Endothelial cell of umbilical vein (primary cell): Measurements from ENCODE around the gene HAX1. TPM values are rescaled to one million over a fixed set of nuclear protein-coding genes. Genes with fewer than 3 reads are reported as not detected.
"Not testable (repeated sequence)": the region's sequence is repeated elsewhere in the genome, so short reads cannot be mapped to it uniquely, and the experiment has no call there.

Source experiments
- BruUV-seq: library from RNA; stranded (reverse); fragments of 400-500 nt; replicated peaks from 2 replicates; lab custom pipeline; 2021; lab: Mats Ljungman, UMichigan
- CTCF ChIA-PET: fragments of 300-600, 350-600 bp; sonication (Branson Sonifier 250); formaldehyde crosslinking; loops from one replicate; lab custom pipeline; 2021; ENCODE audit warnings: antibody characterized with exemption, inconsistent platforms; lab: Charles Lee
- POLR2A ChIA-PET: fragments of 300-600, 350-600 bp; sonication (Branson Sonifier 250); formaldehyde crosslinking; loops from one replicate; lab custom pipeline; 2021; ENCODE audit warnings: antibody characterized with exemption, inconsistent platforms; lab: Charles Lee
- DNase-seq: peaks from one replicate; pipeline ENCODE4 v3.0.0-alpha.2; 2011; ENCODE audit warnings: low read depth, low spot score
- FAIRE-seq: peaks from 2 replicates; lab custom pipeline; 2011; peaks lifted over from hg19 to GRCh38; lab: Jason Lieb, UNC
- H2AFZ ChIP-seq: 2 replicates; pipeline ENCODE4 v1.6.0; 2012; ENCODE audit warnings: low read depth, low read length, control low read depth, inconsistent platforms
- H3K27ac ChIP-seq: 2 replicates; pipeline ENCODE4 v1.5.1; 2011; ENCODE audit warnings: low read depth, mild to moderate bottlenecking, control low read depth, low read length, moderate library complexity; ENCODE audit not compliant: insufficient read depth
- H3K27me3 ChIP-seq, 2 experiments: 2 replicates each; pipeline versions ENCODE4 v1.6.0 to v1.6.1; 2011; ENCODE audit warnings: low read length in 2 of 2, mixed read lengths in 1 of 2; ENCODE audit not compliant: control insufficient read depth in 2 of 2, insufficient read depth in 2 of 2
- H3K36me3 ChIP-seq, 2 experiments: 2 replicates in 1 of 2; 3 replicates in 1 of 2; pipeline ENCODE4 v1.5.1; 2011; ENCODE audit warnings: low read length in 2 of 2, mild to moderate bottlenecking in 1 of 2, moderate library complexity in 1 of 2; ENCODE audit not compliant: control insufficient read depth in 2 of 2, insufficient read depth in 2 of 2; ENCODE audit errors: extremely low read depth in 1 of 2
- H3K4me1 ChIP-seq: 3 replicates; pipeline ENCODE4 v1.5.1; 2011; ENCODE audit warnings: mild to moderate bottlenecking, low read length; ENCODE audit not compliant: control insufficient read depth, insufficient read depth; ENCODE audit errors: extremely low read depth
- H3K4me2 ChIP-seq: 2 replicates; pipeline ENCODE4 v1.6.1; 2011; ENCODE audit warnings: low read length, control low read depth, mixed read lengths; ENCODE audit not compliant: insufficient read depth
- H3K4me3 ChIP-seq, 3 experiments: fragments of 200-600 bp in 1 of 3; sonication (generic), shearing (Covaris generic) in 1 of 3; replicated peaks in 1 of 3; 2 replicates each; pipeline ENCODE4 v1.5.1; 2011 to 2016; ENCODE audit warnings: control low read depth in 3 of 3, low read length in 3 of 3, mild to moderate bottlenecking in 2 of 3, inconsistent platforms in 1 of 3, low read depth in 1 of 3, moderate library complexity in 1 of 3; ENCODE audit not compliant: insufficient read depth in 1 of 3
- H3K79me2 ChIP-seq: 2 replicates; pipeline ENCODE4 v1.6.0; 2012; ENCODE audit warnings: low read length, inconsistent platforms; ENCODE audit not compliant: control insufficient read depth, insufficient read depth
- H3K9ac ChIP-seq: replicated peaks from 2 replicates; pipeline ENCODE3; 2011; ENCODE audit warnings: low read length, control low read depth; ENCODE audit not compliant: insufficient read depth; ENCODE audit errors: extremely low read depth
- H3K9me1 ChIP-seq: replicated peaks from 3 replicates; pipeline ENCODE4 v1.6.0; 2011; ENCODE audit warnings: mild to moderate bottlenecking, low read length; ENCODE audit not compliant: control insufficient read depth, insufficient read depth; ENCODE audit errors: extremely low read depth
- H3K9me3 ChIP-seq: replicated peaks from 2 replicates; pipeline ENCODE4 v1.5.1; 2012; ENCODE audit warnings: low read length, inconsistent platforms; ENCODE audit not compliant: control insufficient read depth, insufficient read depth
- H4K20me1 ChIP-seq: replicated peaks from 2 replicates; pipeline ENCODE3; 2011; ENCODE audit warnings: mild to moderate bottlenecking, low read length; ENCODE audit not compliant: control insufficient read depth, insufficient read depth; ENCODE audit errors: extremely low read depth
- dilution Hi-C: fragments of 300-500 bp; cut with MboI; formaldehyde crosslinking; loops from one replicate; pipeline ENCODE4 v1.15.0; 2019; ENCODE audit warnings: low sequenced_read_pairs; ENCODE audit not compliant: extremely low pct_ligation_motif_present
- intact Hi-C: fragments of 100-400 bp; cut with micrococcal nuclease; formaldehyde crosslinking; loops from one replicate; pipeline ENCODE4 v1.10.0; 2022
- polyA plus RNA-seq, 4 experiments: library from polyadenylated mRNA; depleted of rRNA in 3 of 4; stranded (reverse) in 3 of 4; unstranded in 1 of 4; fragments of >200 nt; gene quantifications; 2 replicates each; pipeline versions ENCODE4 v1.2.1 to v1.2.3, GENCODE V29; 2011 to 2012; ENCODE audit warnings: missing spikeins in 1 of 4
- total RNA-seq: library from RNA; stranded (reverse); gene quantifications from 2 replicates; pipeline ENCODE4 v1.2.3, GENCODE V29; 2021

The HAX1 gene
- total and polyA plus RNA-seq, 2 donors (not counting 3 experiments of a cell fraction or from before 2014, with no cell fraction given), result 78.4 to 95.3 TPM

DNA sequence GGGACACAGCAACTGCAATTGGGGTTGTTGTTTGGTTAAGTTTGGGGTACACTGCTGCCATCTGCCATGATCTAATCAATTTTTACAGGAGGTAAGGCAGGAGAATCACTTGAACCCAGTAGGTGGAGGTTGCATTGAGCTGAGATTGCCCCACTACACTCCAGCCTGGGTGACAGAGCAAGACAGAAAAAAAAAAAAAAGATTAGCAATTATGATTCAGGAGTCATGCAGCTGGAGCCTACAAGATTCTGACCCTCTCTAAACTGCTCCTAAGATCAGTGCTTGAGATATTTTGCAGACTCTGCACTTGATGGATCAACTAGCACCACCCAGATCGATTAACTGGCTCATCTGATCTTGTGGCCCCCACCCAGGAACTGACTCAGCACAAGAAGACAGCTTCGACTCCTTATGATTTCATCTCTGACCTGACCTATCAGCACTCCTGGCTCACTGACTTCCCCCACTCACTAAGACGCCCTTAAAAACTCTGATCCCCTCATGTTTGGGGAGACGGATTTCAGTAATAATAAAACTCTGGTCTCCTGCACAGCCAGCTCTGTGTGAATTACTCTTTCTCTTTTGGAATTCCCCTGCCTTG, 35.3 kb downstream of the HAX1 start:
- H3K9me1 ChIP-seq, H4K20me1 ChIP-seq, H3K4me1 ChIP-seq, BruUV-seq, intact Hi-C loops, FAIRE-seq, CTCF ChIA-PET, DNase-seq, H3K79me2 ChIP-seq, H3K27me3 ChIP-seq, H3K9me3 ChIP-seq, H3K9ac ChIP-seq, H3K36me3 ChIP-seq, H3K27ac ChIP-seq, POLR2A ChIA-PET, H3K4me2 ChIP-seq, H2AFZ ChIP-seq, H3K4me3 ChIP-seq, dilution Hi-C loops: not testable (repeated sequence)

DNA sequence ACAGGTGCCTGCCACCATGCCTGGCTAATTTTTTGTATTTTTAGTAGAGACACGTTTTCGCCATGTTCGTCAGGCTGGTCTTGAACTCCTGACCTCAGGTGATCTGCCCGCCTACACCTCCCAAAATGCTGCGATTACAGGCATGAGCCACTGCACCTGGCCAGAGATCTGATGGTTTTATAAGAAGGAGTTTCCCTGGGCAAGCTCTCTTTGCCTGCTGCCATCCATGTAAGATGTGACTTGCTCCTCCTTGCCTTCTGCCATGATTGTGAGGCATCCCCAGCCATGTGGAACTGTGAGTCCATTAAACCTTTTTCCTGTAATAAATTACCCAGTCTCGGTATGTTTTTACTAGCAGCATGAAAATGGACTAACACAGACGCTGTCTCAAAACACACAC, 36.7 kb downstream of the HAX1 start:
- H3K27ac ChIP-seq, FAIRE-seq, POLR2A ChIA-PET, H3K27me3 ChIP-seq, H3K9me3 ChIP-seq, DNase-seq, H3K4me1 ChIP-seq, H3K79me2 ChIP-seq, BruUV-seq, dilution Hi-C loops, H3K36me3 ChIP-seq, H3K9ac ChIP-seq, H2AFZ ChIP-seq, intact Hi-C loops, H3K9me1 ChIP-seq, H3K4me3 ChIP-seq, H3K4me2 ChIP-seq, H4K20me1 ChIP-seq, CTCF ChIA-PET: not testable (repeated sequence)

DNA sequence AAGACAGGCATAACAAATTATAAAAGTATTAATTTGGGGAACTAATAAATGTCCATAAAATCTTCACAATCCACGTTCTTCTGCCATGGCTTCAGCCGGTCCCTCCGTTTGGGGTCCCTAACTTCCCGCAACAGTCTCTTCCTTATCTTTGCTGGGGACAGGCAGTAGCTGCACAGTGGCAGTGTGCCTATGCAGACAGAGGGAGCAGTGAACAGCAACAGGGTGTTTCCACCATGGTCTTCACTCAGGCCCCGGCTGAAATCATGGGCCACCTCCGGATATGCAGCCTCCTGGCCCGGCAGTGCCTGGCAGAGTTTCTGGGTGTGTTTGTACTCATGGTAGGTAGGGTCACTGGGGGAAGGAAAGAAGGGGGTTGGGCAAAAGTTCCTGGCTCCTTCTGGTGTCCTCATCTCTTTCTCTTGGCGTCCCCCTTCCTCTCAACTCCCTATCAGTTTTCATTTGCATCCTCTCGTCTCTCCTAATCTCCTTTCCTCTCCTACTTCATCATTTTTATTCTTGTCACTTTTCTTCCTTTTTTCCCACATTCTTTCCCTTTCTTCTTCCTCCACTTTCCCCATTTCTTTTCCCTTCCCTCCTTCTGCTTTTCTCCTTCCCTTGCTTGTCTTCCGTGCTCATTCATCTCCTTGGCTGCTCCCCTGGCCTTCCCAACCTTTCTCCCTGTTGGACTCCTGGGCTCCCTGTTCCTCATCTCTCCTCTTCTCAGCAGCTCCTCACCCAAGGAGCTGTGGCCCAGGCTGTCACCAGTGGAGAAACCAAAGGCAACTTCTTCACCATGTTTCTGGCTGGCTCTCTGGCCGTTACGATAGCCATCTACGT, 40.0 kb downstream of the HAX1 start:
- H3K9ac ChIP-seq, intact Hi-C loops, H3K9me3 ChIP-seq, POLR2A ChIA-PET, H3K4me3 ChIP-seq, H4K20me1 ChIP-seq, H3K79me2 ChIP-seq, H3K4me2 ChIP-seq, H3K27me3 ChIP-seq, H3K9me1 ChIP-seq, H3K27ac ChIP-seq, dilution Hi-C loops, H3K36me3 ChIP-seq, BruUV-seq, DNase-seq, H2AFZ ChIP-seq, H3K4me1 ChIP-seq, FAIRE-seq: not testable (repeated sequence)
- CTCF ChIA-PET, result interaction anchor here (0.7 to 1.9 kb wide), 3 partner anchors 8 to 23 kb away, joined by 4 to 6 read pairs (median 4); partner anchors contain the start of gene AQP10
